K562 (cell line): ENCODE data around the gene B3GAT3. TPM values are rescaled to one million over a fixed set of nuclear protein-coding genes. Genes with fewer than 3 reads are reported as not detected.

Source experiments
- COPS2 ChIP-seq: fragments of 450-650 bp; conservative IDR thresholded peaks from 2 replicates; pipeline ENCODE4 v1.6.1; 2016; ENCODE audit warnings: mild to moderate bottlenecking, moderate library complexity
- ESRRA ChIP-seq: fragments of 450-650 bp; IDR thresholded peaks from 2 replicates; pipeline ENCODE4 v1.6.1; 2014; ENCODE audit warnings: low read depth, mild to moderate bottlenecking, moderate library complexity, borderline replicate concordance
- RBBP5 ChIP-seq: fragments of 200-600 bp; sonication (generic); IDR thresholded peaks from 2 replicates; pipeline ENCODE4 v1.6.1; 2012; ENCODE audit warnings: borderline replicate concordance, mild to moderate bottlenecking, low read length, control low read depth, inconsistent platforms; ENCODE audit not compliant: insufficient read depth, poor library complexity, severe bottlenecking
- SRSF3 ChIP-seq: fragments of 200-400 bp; formaldehyde crosslinking; IDR thresholded peaks from 2 replicates; pipeline ENCODE4 v1.6.1; 2016; ENCODE audit warnings: mild to moderate bottlenecking, low read length, moderate library complexity; ENCODE audit not compliant: insufficient read depth
- TFAP4 ChIP-seq: sonication (generic); formaldehyde crosslinking; IDR thresholded peaks from 2 replicates; pipeline ENCODE4 v1.8.0; 2022; ENCODE audit warnings: missing genetic modification reagents, mild to moderate bottlenecking, moderate library complexity, borderline replicate concordance
- YY1 ChIP-seq, 3 experiments: IDR thresholded peaks; 2 replicates each; pipeline ENCODE4 v1.6.1; 2011; ENCODE audit warnings: low read length in 2 of 3, mild to moderate bottlenecking in 2 of 3, moderate library complexity in 2 of 3, borderline replicate concordance in 1 of 3, control low read depth in 1 of 3, low read depth in 1 of 3; ENCODE audit not compliant: insufficient read depth in 3 of 3, insufficient replicate concordance in 2 of 3, control insufficient read depth in 1 of 3, insufficient read length in 1 of 3; ENCODE audit errors: extremely low read depth in 1 of 3
- ZNF76 ChIP-seq: fragments of 250-450 bp; sonication (Bioruptor Pico); IDR thresholded peaks from 2 replicates; pipeline ENCODE4 v1.4.0; 2020; ENCODE audit warnings: mild to moderate bottlenecking, moderate library complexity, borderline replicate concordance
- polyA plus RNA-seq, 8 experiments: library from polyadenylated mRNA; depleted of rRNA in 4 of 8; stranded (reverse) in 5 of 8; unstranded in 3 of 8; fragments of >200 nt; fragmentation: Nextera tagmentation in 2 of 8; fragmentation: Illumina TruSeq in 1 of 8; extraction: Ambion mirVana in 2 of 8; extraction: Trizol in 1 of 8; gene quantifications; 2 replicates each; pipeline versions ENCODE4 v1.2.1 to v1.2.3, GENCODE V29; 2011 to 2014; ENCODE audit warnings: inconsistent platforms in 1 of 8, missing spikeins in 1 of 8
- total RNA-seq, 7 experiments: library from RNA; depleted of rRNA in 6 of 7; stranded (reverse); fragments of >200 nt in 6 of 7; fragmentation: Illumina TruSeq in 2 of 7; extraction: Trizol in 2 of 7; gene quantifications; 2 replicates each; pipeline versions ENCODE4 v1.2.1 to v1.2.3, GENCODE V29; 2011 to 2021; ENCODE audit warnings: low replicate concordance in 1 of 7
- TF ChIP-seq, protein P1 (sequence below): sonication (generic); formaldehyde crosslinking; IDR thresholded peaks from 2 replicates; pipeline ENCODE4 v1.8.0; 2022; ENCODE audit warnings: mild to moderate bottlenecking, missing genetic modification reagents
- TF ChIP-seq, protein P2 (sequence below): fragments of 450-650 bp; IDR thresholded peaks from one replicate; pipeline ENCODE4 v1.6.1; 2018; ENCODE audit warnings: mild to moderate bottlenecking, moderate library complexity; ENCODE audit not compliant: partially characterized antibody

Gene B3GAT3
- total and polyA plus RNA-seq, 9 of the 15 experiments (the other 6 are each of a cell fraction or from before 2014, with no cell fraction given): 0.30 to 64.0 (median 21.4) TPM

DNA sequence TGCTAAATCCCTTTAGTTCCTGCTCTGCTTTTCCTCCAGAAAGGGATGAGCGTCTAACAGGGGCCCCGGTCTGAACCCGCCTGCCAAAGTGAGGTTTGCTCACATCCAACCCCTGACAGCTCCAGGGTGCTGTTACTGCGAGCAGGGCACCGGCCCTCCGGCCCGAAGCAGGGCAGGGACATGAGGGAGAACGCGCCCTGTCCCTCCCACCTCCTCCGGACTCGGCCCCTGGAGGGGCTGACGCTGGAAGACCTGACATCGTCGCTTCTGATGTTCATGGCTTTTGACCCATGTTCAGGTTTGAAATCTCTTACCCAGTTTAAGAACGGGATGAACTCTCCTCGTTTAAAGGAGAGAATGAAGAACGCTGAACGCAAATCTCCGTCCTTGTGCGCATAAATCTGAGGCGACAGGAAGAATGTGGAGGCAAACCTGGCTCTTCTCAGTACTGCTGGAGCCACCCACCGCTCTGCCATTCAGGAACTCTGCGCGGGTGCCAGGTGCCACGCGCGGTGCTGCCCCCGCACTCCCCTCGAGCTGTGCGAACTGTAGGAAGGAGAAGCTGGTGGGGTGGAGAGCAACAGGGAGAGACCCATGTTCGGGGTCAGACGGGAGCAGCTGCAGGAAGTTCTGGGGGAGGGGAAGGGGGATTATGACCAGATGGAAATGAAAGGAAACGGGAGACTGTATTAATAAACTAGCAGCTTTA, 47.3 kb downstream of the B3GAT3 start (continued):
- no peak for TF ChIP-seq TFAP4 (CRISPR knock-in tag)
- TF ChIP-seq SRSF3: no peak
- TF ChIP-seq, protein P1, sequence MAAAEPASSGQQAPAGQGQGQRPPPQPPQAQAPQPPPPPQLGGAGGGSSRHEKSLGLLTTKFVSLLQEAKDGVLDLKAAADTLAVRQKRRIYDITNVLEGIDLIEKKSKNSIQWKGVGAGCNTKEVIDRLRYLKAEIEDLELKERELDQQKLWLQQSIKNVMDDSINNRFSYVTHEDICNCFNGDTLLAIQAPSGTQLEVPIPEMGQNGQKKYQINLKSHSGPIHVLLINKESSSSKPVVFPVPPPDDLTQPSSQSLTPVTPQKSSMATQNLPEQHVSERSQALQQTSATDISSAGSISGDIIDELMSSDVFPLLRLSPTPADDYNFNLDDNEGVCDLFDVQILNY (CRISPR knock-in tag): no peak
- TF ChIP-seq, protein P2, sequence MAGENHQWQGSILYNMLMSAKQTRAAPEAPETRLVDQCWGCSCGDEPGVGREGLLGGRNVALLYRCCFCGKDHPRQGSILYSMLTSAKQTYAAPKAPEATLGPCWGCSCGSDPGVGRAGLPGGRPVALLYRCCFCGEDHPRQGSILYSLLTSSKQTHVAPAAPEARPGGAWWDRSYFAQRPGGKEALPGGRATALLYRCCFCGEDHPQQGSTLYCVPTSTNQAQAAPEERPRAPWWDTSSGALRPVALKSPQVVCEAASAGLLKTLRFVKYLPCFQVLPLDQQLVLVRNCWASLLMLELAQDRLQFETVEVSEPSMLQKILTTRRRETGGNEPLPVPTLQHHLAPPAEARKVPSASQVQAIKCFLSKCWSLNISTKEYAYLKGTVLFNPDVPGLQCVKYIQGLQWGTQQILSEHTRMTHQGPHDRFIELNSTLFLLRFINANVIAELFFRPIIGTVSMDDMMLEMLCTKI: no peak
- TF ChIP-seq COPS2: no peak
- no peak for TF ChIP-seq RBBP5
- no peak for TF ChIP-seq ZNF76 (CRISPR knock-in tag)
- no peak for TF ChIP-seq ESRRA
- TF ChIP-seq YY1 (IDR thresholded peaks at IDR 0.05; ENCODE audit: borderline replicate concordance in 1 of 3, control insufficient read depth in 1 of 3, extremely low read depth in 1 of 3, insufficient read depth in 3 of 3, insufficient read length in 1 of 3, insufficient replicate concordance in 2 of 3, low read depth in 1 of 3, low read length in 2 of 3): no peak
